ENCODE results near the gene CORO2B.

The CORO2B gene

DNA sequence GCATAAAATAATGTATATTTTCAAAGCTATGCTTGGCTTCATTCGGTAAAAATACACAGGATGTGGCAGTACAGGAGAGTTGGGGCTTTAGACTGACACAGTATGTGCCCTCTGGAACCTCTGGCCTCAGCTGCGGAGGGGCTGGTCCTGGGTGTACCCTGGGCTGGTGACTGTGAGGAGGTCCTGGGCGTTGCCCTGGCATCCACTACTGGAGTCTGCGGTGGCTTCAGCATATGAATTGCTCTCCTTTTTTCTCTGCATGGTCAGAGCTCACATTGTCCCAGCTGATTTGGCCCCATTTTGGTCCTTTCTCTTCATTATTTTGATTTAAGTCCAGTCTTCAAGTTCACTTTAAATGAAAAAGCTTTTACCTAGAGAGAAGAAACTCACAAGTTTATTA is 40.5 kb upstream of the CORO2B start:
- TF ChIP-seq, protein P1, sequence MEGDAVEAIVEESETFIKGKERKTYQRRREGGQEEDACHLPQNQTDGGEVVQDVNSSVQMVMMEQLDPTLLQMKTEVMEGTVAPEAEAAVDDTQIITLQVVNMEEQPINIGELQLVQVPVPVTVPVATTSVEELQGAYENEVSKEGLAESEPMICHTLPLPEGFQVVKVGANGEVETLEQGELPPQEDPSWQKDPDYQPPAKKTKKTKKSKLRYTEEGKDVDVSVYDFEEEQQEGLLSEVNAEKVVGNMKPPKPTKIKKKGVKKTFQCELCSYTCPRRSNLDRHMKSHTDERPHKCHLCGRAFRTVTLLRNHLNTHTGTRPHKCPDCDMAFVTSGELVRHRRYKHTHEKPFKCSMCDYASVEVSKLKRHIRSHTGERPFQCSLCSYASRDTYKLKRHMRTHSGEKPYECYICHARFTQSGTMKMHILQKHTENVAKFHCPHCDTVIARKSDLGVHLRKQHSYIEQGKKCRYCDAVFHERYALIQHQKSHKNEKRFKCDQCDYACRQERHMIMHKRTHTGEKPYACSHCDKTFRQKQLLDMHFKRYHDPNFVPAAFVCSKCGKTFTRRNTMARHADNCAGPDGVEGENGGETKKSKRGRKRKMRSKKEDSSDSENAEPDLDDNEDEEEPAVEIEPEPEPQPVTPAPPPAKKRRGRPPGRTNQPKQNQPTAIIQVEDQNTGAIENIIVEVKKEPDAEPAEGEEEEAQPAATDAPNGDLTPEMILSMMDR (IDR thresholded peaks at IDR 0.05; ENCODE audit: control extremely low read depth, extremely low read depth, low read depth, missing control alignments), result no peak
- DNase-seq (ENCODE audit: extremely low spot score), result no peak
- ChIA-PET POLR2A (no interaction called here), CTCF (interaction anchor here (1.0 to 4.8 kb wide), 4 partner anchors 11 to 232 kb away, joined by 3 to 29 read pairs (median 12); no protein-coding TSS in a partner anchor)

DNA sequence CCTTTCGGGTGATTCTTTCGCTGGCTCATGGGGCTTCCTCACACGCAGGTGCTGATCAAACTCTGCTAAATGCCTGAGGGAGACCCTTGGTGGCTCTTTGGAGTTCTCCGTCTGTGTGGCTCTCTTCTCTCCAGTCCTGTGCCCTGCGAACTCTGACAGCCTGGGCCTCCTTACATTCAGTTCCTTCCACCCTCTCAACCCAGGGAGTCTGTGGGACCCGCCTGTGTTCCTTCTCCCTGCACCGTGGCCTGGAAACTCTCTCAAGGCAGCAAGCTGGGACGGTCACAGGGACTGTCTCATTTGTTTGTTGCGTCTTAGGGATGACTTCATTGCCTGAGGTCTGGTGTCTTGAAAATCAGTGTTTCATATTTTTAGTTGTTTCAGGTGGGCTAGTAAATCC is 37.0 kb upstream of the CORO2B start:
- CTCF ChIA-PET, result interaction anchor here (1.1 to 4.8 kb wide), 4 partner anchors 8 to 289 kb away, joined by 3 to 29 read pairs (median 4); no protein-coding TSS in a partner anchor
- DNase-seq (ENCODE audit: extremely low spot score), result no peak
- POLR2A ChIA-PET, result no interaction called here
- TF ChIP-seq, protein P1 (IDR thresholded peaks at IDR 0.05; ENCODE audit: control extremely low read depth, extremely low read depth, low read depth, missing control alignments), result no peak

DNA sequence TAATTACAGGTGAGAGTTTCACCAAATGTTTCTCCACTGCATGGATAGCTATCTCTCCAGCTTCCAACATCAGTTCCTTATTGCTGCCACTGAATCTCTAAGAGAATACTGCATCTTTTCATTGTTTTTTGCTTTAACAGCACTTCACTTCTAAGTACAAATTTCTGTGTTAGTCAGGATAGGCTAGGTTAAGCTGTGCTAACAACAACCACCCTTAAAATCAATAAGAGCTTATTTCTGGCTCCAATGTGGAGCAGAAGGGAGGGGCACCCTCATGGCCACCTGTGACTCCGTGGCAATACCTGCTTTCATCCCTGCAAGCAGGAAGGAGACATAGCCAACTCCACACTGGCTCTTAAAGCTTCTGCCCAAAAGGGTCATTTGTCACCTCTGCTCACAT is 36.4 kb upstream of the CORO2B start:
- ChIA-PET POLR2A (no interaction called here), CTCF (interaction anchor here (0.8 to 4.8 kb wide), 5 partner anchors 7 to 290 kb away, joined by 3 to 29 read pairs (median 3); no protein-coding TSS in a partner anchor)

DNA sequence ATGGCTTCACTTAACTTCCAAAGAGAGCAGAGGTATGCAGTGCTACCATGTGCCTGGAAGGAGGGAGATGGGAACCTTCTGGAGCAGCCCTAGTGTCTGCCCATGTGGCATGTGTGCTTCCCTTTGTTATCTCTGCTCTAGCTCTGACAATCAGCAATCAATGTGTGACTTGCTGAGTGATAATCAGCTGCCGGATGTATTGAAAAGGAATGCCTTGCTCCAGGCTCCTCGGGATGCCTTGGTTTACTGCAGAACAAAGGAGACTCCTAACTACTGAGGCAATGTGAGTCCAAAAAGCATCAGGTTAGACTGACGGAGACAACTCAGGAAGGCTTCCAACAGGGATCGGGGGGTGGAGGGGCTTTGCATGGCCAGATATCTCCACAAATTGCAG is 36.0 kb upstream of the CORO2B start:
- POLR2A ChIA-PET, result no interaction called here
- CTCF ChIA-PET, result interaction anchor here (0.8 to 1.6 kb wide), 3 partner anchors 10 to 18 kb away, joined by 3 read pairs; no protein-coding TSS in a partner anchor
- DNase-seq (ENCODE audit: extremely low spot score), result no peak
- TF ChIP-seq, protein P1 (IDR thresholded peaks at IDR 0.05; ENCODE audit: control extremely low read depth, extremely low read depth, low read depth, missing control alignments), result no peak

More for the DNA sequence above, 36.4 kb upstream of the CORO2B start:
- DNase-seq (ENCODE audit: extremely low spot score), result no peak
- TF ChIP-seq, protein P1 (IDR thresholded peaks at IDR 0.05; ENCODE audit: control extremely low read depth, extremely low read depth, low read depth, missing control alignments), result no peak

DNA sequence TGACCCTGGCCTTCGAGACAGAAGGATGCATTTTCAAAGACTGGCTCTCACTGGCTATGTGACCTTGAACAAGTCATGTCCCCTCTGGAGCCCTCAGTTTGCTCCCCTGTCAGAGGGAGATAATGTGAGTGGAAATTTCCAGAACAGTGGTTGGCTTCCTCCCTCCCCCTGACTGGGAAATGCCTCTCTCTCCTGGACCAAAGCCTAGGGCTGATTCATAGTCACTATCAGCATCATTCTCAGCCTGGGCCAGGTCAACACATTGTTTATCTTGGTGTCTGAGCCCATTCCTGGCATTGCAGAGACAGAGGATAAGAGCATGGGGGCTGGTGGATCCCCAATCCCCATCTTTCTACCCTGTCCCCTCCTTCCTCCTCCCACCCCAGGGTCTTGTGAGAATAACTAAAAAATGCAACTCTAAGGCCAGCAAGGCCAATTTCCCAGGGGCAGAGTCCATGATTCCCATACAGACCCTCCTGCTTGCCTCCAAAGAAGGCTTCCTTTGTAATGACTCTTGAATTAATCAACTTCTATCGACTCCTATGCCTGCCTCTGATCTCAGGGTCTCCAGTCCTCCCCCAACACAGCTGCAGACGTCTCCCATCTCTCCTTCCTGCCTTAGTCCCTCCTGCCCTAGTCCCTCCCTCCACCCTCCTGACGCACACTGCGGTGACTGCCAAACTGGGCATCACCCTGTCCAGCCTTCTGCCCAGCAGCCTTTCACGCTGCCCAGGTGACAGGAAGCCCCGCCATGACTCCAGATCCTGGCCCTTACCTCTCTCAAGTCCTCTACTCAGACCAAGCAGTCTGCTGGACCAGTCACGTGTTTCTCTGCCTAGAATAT is 35.4 kb upstream of the CORO2B start:
- CTCF ChIA-PET, result interaction anchor here (1.3 to 2.7 kb wide), 2 partner anchors 11 kb away, joined by 3 to 12 read pairs; no protein-coding TSS in a partner anchor
- no peak for DNase-seq (ENCODE audit: extremely low spot score)
- TF ChIP-seq, protein P1 (IDR thresholded peaks at IDR 0.05; ENCODE audit: control extremely low read depth, extremely low read depth, low read depth, missing control alignments), result no peak
- POLR2A ChIA-PET, result no interaction called here

DNA sequence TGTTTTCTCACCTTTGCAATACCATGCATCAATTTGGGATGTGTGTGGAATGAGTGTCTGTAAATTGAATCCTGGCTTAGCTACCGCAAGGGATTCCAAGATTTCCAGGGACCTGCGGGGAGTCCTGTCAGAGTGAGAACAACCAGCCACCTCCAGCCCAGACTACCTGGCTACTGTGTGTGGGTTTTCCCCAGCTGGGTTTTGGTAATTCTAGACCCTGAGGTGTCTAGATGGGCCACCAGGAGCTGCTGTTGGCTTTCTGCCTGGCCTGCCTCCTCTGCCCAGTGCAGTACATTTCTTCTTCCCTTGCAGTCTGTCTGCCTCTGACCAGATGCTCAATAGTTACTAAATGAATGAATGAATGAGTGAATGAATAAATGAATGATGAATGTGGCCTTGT is 32.5 kb upstream of the CORO2B start:
- no peak for DNase-seq (ENCODE audit: extremely low spot score)
- POLR2A ChIA-PET, result no interaction called here
- TF ChIP-seq, protein P1 (IDR thresholded peaks at IDR 0.05; ENCODE audit: control extremely low read depth, extremely low read depth, low read depth, missing control alignments), result no peak
- CTCF ChIA-PET, result interaction anchor here (0.6 to 6.2 kb wide), 6 partner anchors 9 to 329 kb away, joined by 3 to 54 read pairs (median 4); no protein-coding TSS in a partner anchor

All from GM10248 (cell line).